WTC11 (cell line): ENCODE measurements around the gene ZNF302.

Source experiments
- AFF4 ChIP-seq: sonication (generic); formaldehyde crosslinking; IDR thresholded peaks from 2 replicates; pipeline ENCODE4 v1.8.1; 2023; ENCODE audit warnings: mild to moderate bottlenecking, missing genetic modification reagents, borderline replicate concordance
- CDX4 ChIP-seq: fragments of 250-450 bp; sonication (Bioruptor Pico); IDR thresholded peaks from 2 replicates; pipeline ENCODE4 v1.9.0; 2021; ENCODE audit warnings: moderate library complexity, mild to moderate bottlenecking, inconsistent platforms, borderline replicate concordance
- CREB1 ChIP-seq: sonication (generic); formaldehyde crosslinking; IDR thresholded peaks from 2 replicates; pipeline ENCODE4 v1.8.0; 2023; ENCODE audit warnings: mild to moderate bottlenecking, missing genetic modification reagents
- CTCF ChIP-seq: fragments of 200-600 bp; IDR thresholded peaks from 2 replicates; pipeline ENCODE4 v1.8.0; 2022; ENCODE audit warnings: antibody characterized with exemption
- ETV6 ChIP-seq: sonication (generic); formaldehyde crosslinking; IDR thresholded peaks from 2 replicates; pipeline ENCODE4 v1.8.1; 2022; ENCODE audit warnings: mild to moderate bottlenecking, missing genetic modification reagents
- FOXJ3 ChIP-seq: sonication (generic); formaldehyde crosslinking; IDR thresholded peaks from 2 replicates; pipeline ENCODE4 v1.9.0; 2021; ENCODE audit warnings: missing genetic modification reagents, mild to moderate bottlenecking, borderline replicate concordance
- MAX ChIP-seq: sonication (generic); formaldehyde crosslinking; IDR thresholded peaks from 2 replicates; pipeline ENCODE4 v1.8.0; 2022; ENCODE audit warnings: mild to moderate bottlenecking, missing genetic modification reagents
- SP1 ChIP-seq: sonication (generic); formaldehyde crosslinking; conservative IDR thresholded peaks from 2 replicates; pipeline ENCODE4 v1.8.1; 2022; ENCODE audit warnings: missing genetic modification reagents
- ZNF423 ChIP-seq: fragments of 250-450 bp; sonication (Bioruptor Pico); IDR thresholded peaks from 2 replicates; pipeline ENCODE4 v2.1.2; 2022; ENCODE audit warnings: mild to moderate bottlenecking, moderate library complexity
- TF ChIP-seq, protein P1 (sequence below): sonication (generic); formaldehyde crosslinking; IDR thresholded peaks from 2 replicates; pipeline ENCODE4 v1.8.1; 2023; ENCODE audit warnings: mild to moderate bottlenecking, missing genetic modification reagents
- TF ChIP-seq, protein P2 (sequence below): sonication (generic); formaldehyde crosslinking; IDR thresholded peaks from 2 replicates; pipeline ENCODE4 v1.8.0; 2023; ENCODE audit warnings: missing genetic modification reagents
- TF ChIP-seq, protein P3 (sequence below): sonication (generic); formaldehyde crosslinking; IDR thresholded peaks from 2 replicates; pipeline ENCODE4 v1.8.0; 2023; ENCODE audit warnings: missing genetic modification reagents, mild to moderate bottlenecking, borderline replicate concordance
- TF ChIP-seq, protein P4 (sequence below): sonication (generic); formaldehyde crosslinking; conservative IDR thresholded peaks from 2 replicates; pipeline ENCODE4 v1.8.1; 2022; ENCODE audit warnings: mild to moderate bottlenecking, missing genetic modification reagents

GRCh38 chr19:34655651-34656050, 21.8 kb upstream of the ZNF302 start:
- no peak for TF ChIP-seq SP1 (CRISPR knock-in tag)
- no peak for TF ChIP-seq CTCF
- TF ChIP-seq ZNF423 = no peak
- TF ChIP-seq ETV6 (CRISPR knock-in tag) = no peak
- TF ChIP-seq, protein P1, sequence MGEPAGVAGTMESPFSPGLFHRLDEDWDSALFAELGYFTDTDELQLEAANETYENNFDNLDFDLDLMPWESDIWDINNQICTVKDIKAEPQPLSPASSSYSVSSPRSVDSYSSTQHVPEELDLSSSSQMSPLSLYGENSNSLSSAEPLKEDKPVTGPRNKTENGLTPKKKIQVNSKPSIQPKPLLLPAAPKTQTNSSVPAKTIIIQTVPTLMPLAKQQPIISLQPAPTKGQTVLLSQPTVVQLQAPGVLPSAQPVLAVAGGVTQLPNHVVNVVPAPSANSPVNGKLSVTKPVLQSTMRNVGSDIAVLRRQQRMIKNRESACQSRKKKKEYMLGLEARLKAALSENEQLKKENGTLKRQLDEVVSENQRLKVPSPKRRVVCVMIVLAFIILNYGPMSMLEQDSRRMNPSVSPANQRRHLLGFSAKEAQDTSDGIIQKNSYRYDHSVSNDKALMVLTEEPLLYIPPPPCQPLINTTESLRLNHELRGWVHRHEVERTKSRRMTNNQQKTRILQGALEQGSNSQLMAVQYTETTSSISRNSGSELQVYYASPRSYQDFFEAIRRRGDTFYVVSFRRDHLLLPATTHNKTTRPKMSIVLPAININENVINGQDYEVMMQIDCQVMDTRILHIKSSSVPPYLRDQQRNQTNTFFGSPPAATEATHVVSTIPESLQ (CRISPR knock-in tag) = no peak
- no peak for TF ChIP-seq FOXJ3 (CRISPR knock-in tag)
- no peak for TF ChIP-seq MAX (CRISPR knock-in tag)
- TF ChIP-seq, protein P2, sequence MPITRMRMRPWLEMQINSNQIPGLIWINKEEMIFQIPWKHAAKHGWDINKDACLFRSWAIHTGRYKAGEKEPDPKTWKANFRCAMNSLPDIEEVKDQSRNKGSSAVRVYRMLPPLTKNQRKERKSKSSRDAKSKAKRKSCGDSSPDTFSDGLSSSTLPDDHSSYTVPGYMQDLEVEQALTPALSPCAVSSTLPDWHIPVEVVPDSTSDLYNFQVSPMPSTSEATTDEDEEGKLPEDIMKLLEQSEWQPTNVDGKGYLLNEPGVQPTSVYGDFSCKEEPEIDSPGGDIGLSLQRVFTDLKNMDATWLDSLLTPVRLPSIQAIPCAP = no peak
- TF ChIP-seq, protein P3, sequence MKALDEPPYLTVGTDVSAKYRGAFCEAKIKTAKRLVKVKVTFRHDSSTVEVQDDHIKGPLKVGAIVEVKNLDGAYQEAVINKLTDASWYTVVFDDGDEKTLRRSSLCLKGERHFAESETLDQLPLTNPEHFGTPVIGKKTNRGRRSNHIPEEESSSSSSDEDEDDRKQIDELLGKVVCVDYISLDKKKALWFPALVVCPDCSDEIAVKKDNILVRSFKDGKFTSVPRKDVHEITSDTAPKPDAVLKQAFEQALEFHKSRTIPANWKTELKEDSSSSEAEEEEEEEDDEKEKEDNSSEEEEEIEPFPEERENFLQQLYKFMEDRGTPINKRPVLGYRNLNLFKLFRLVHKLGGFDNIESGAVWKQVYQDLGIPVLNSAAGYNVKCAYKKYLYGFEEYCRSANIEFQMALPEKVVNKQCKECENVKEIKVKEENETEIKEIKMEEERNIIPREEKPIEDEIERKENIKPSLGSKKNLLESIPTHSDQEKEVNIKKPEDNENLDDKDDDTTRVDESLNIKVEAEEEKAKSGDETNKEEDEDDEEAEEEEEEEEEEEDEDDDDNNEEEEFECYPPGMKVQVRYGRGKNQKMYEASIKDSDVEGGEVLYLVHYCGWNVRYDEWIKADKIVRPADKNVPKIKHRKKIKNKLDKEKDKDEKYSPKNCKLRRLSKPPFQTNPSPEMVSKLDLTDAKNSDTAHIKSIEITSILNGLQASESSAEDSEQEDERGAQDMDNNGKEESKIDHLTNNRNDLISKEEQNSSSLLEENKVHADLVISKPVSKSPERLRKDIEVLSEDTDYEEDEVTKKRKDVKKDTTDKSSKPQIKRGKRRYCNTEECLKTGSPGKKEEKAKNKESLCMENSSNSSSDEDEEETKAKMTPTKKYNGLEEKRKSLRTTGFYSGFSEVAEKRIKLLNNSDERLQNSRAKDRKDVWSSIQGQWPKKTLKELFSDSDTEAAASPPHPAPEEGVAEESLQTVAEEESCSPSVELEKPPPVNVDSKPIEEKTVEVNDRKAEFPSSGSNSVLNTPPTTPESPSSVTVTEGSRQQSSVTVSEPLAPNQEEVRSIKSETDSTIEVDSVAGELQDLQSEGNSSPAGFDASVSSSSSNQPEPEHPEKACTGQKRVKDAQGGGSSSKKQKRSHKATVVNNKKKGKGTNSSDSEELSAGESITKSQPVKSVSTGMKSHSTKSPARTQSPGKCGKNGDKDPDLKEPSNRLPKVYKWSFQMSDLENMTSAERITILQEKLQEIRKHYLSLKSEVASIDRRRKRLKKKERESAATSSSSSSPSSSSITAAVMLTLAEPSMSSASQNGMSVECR (CRISPR knock-in tag) = no peak
- TF ChIP-seq CREB1 (CRISPR knock-in tag) = no peak
- TF ChIP-seq, protein P4, sequence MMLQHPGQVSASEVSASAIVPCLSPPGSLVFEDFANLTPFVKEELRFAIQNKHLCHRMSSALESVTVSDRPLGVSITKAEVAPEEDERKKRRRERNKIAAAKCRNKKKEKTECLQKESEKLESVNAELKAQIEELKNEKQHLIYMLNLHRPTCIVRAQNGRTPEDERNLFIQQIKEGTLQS (CRISPR knock-in tag) = no peak
- TF ChIP-seq CDX4 = no peak
- no peak for TF ChIP-seq AFF4 (CRISPR knock-in tag)
